ENCODE measurements around the gene TAGAP.
"Not testable (repeated sequence)": the region's sequence is repeated elsewhere in the genome, so short reads cannot be mapped to it uniquely, and the experiment has no call there.

DNA sequence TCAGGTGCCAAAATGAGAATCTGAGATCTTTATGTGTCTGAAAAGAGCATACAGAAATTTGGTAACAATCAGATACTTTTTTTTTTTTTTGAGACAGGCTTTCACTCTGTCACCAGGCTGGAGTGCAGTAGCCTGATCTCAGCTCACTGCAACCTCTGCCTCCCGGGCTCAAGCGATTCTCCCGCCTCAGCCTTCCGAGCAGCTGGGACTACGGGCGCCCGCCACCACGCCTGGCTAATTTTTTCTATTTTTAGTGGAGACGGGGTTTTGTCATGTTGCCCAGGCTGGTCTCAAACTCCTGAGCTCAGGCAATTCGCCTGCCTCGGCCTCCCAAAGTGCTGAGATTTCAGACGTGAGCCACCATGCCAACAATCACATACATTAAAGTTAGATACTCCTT is 6.5 kb downstream of the TAGAP start:
- TF ChIP-seq, protein P1, sequence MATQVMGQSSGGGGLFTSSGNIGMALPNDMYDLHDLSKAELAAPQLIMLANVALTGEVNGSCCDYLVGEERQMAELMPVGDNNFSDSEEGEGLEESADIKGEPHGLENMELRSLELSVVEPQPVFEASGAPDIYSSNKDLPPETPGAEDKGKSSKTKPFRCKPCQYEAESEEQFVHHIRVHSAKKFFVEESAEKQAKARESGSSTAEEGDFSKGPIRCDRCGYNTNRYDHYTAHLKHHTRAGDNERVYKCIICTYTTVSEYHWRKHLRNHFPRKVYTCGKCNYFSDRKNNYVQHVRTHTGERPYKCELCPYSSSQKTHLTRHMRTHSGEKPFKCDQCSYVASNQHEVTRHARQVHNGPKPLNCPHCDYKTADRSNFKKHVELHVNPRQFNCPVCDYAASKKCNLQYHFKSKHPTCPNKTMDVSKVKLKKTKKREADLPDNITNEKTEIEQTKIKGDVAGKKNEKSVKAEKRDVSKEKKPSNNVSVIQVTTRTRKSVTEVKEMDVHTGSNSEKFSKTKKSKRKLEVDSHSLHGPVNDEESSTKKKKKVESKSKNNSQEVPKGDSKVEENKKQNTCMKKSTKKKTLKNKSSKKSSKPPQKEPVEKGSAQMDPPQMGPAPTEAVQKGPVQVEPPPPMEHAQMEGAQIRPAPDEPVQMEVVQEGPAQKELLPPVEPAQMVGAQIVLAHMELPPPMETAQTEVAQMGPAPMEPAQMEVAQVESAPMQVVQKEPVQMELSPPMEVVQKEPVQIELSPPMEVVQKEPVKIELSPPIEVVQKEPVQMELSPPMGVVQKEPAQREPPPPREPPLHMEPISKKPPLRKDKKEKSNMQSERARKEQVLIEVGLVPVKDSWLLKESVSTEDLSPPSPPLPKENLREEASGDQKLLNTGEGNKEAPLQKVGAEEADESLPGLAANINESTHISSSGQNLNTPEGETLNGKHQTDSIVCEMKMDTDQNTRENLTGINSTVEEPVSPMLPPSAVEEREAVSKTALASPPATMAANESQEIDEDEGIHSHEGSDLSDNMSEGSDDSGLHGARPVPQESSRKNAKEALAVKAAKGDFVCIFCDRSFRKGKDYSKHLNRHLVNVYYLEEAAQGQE (IDR thresholded peaks at IDR 0.05): not testable (repeated sequence)
- TF ChIP-seq, protein P2, sequence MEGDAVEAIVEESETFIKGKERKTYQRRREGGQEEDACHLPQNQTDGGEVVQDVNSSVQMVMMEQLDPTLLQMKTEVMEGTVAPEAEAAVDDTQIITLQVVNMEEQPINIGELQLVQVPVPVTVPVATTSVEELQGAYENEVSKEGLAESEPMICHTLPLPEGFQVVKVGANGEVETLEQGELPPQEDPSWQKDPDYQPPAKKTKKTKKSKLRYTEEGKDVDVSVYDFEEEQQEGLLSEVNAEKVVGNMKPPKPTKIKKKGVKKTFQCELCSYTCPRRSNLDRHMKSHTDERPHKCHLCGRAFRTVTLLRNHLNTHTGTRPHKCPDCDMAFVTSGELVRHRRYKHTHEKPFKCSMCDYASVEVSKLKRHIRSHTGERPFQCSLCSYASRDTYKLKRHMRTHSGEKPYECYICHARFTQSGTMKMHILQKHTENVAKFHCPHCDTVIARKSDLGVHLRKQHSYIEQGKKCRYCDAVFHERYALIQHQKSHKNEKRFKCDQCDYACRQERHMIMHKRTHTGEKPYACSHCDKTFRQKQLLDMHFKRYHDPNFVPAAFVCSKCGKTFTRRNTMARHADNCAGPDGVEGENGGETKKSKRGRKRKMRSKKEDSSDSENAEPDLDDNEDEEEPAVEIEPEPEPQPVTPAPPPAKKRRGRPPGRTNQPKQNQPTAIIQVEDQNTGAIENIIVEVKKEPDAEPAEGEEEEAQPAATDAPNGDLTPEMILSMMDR (IDR thresholded peaks at IDR 0.05; ENCODE audit: low read depth, low read length, missing input control): not testable (repeated sequence)
